NCI-H774 (cell line): ENCODE results near the gene PAPPA.

ENCODE experiments used
- DNase-seq: peaks from one replicate; lab custom pipeline; 2025; lab: John Stamatoyannopoulos, UW

Gene PAPPA

DNA sequence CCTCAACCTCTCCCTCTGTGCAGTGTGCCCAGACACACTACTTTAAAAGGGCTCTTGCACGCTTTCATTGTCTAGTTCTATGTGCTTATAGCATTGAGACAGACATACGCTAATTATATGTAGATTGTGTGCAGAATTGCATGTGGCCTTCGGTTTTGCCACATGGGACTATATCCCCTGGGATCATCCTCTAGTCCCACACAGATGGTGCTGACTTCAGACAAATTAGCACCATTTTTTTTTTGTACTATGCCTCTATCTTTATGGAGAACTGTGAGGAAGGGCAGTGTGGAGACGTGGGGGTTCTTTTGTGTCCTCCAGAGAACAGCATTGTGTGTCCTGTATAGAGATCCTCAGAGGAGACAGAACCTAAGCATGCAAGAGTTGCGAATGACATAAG, 29.3 kb downstream of the PAPPA start:
- no peak for DNase-seq

DNA sequence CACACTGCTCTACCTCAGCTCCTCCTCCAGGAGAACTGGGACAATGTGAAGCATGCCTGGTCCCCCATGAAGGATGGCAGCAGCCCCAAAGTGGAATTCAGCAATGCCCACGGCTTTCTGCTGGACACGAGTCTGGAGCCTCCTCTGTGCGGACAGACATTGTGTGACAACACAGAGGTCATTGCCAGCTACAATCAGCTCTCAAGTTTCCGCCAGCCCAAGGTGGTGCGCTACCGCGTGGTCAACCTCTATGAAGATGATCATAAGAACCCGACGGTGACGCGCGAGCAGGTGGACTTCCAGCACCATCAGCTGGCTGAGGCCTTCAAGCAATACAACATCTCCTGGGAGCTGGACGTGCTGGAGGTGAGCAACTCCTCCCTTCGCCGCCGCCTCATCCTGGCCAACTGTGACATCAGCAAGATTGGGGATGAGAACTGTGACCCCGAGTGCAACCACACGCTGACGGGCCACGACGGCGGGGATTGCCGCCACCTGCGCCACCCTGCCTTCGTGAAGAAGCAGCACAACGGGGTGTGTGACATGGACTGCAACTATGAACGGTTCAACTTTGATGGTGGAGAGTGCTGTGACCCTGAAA, 34.1 kb downstream of the PAPPA start:
- DNase-seq = no peak

- no peak for DNase-seq
Measured at GRCh38 chr9:116189683-116190082, 36.1 kb downstream of the PAPPA start.

DNA sequence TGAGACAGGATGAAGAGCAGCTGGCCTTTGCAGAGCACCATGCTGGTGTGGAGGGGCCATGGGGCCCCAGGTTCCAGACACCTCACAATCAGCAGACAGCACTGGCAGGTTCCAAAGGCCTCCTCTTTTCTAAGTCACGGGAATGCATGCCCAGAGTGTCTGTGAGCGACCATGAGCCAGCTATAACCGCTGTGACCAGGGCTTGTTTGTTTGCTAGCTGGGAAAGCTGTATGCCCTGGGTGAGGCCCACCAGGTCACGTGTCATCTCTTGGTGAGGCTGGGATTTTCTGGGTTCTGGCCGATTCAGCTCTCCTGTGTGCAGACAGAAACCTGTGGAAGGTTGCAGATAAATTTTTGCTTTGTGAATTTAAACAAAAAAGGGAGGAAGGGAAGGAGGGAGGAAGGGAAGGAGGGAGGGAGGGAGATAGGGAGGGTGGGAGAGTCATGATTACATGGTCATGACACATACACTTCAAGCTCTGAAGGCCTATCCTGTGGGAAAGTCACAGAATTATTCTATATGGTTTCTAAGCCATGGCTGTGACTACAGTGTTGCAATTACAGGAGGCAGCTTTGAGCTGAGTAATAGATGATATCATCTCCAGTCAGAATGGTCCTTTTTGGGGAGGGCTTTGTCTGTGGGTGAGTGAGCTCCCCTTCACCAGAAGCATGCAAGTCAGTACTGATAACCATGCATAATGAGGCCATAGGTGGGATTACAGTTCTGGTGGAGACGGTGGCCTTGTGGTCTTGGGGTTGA, 37.2 kb downstream of the PAPPA start:
- no peak for DNase-seq

DNA sequence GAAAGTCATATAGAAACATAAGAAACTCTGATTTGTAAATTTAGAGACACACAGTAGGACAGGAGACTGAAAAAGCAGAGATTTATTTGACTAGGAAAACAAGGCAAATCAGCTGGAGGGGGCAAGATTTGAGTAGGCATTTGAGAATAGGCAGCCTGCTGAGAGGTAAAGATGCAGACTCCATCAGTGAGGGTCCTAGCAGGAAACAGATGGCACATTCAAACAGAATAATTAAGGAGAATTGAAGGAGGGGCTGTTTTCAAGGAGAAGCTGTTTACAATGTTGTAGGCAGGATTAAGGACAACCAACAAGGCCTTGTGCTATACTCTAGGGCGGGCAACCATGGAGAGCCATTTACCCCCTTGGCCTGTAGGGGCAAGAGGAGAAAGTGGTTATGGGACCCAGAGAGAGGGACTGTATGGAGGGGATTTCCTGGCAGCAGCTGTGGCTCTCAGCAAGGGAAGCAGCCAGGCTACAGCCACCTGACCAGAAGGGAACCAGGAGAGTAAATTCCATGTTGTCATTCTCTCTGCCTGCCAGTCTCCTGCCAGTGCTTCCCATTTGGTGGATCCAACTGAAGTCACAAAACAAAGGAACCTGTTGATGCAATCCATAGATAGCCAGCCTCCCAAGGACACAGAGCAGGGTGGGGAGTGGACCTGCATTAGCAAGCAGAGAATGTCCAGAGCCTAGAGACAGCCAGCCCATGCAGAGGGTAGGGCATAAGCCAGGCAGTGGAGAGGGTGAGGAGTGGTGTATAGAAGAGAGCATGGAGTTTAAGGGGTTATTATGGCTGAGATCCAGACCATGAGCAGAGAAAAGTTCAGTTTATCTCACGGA, 38.2 kb downstream of the PAPPA start:
- no peak for DNase-seq

GRCh38 chr9:116193636-116194035, 40.0 kb downstream of the PAPPA start:
- DNase-seq = no peak

- no peak for DNase-seq
Measured at GRCh38 chr9:116196806-116197205, 43.2 kb downstream of the PAPPA start.

DNA sequence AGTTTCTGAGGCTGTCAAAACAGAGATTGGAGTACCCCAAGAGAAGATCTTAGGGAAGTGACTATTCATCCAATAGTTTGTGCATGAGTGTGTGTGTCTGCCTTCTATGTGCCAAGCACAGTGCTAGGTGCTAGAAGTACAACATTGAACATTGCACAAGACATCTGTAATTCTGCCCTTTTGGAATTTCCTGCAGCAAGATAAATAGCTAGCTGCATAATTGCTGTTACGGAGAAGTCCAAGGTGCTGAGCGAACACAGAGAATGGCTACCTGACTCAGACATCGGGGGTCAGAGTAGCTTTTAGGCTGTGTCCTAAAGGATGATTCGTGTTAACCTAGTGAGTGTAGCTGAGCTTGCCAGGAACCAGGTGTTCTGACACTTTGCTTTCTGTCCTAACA, 44.8 kb downstream of the PAPPA start:
- no peak for DNase-seq

DNA sequence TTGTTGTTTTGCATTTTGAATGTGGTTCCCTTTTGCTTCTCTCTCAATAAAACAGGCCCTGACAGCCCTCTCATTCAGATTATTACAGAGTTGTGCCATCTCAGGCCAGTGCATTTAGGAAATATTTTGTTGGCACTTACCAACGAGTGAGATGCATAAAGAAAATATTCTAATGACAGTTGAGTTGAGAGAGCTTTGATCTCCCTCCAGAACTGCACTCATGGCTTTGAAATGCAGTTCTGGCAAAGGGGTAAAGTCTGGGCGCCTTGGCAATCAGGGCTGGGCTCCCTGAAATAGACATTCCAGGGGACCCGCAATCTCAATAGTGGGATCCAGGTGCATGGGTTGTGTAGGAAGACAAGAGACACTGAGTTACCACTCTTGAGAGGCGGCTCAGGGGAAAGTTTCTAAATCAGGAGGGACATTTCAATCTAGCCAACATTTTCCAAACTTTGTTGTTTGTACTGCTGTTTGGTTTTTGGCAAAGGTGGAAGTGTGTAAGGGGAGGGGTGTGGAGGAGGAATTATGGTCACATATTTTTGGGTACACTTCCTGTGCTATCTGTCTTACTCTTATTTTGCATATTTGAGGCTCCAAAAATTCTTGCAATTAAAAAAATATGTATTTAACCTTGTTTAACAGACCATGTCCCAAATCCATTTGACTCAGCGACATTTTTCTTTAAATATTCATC, 48.8 kb downstream of the PAPPA start:
- no peak for DNase-seq

DNA sequence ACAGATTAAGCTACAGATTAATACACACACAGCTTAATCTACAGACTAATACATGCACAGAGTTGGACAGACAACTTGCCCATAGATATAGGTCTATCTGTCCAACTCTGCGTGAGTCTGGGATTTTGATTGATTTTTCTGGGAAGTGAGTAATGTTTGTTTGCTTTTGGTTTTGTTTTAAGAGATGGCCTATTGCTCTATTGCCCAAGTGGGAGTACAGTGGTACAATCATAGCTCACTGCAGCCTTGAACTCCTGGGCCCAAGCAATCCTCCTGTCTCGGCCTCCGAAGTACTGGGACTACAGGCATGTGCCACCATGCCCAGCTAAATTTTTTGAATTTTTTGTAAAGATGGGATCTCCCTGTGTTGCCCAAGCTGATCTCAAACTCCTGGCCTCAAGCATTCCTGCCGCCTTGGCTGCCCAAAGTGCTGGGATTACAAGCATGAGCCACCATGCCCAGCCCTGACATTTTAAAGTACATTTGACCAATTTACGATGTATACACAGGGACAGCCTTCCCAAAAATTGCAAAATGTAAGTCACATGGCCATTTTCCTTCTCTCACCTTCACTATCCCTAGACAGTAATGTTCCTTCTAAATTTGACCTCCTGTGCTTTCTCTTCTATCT, 50.8 kb downstream of the PAPPA start:
- no peak for DNase-seq

- no peak for DNase-seq
Measured at GRCh38 chr9:116207371-116208111, 54.0 kb downstream of the PAPPA start.

DNA sequence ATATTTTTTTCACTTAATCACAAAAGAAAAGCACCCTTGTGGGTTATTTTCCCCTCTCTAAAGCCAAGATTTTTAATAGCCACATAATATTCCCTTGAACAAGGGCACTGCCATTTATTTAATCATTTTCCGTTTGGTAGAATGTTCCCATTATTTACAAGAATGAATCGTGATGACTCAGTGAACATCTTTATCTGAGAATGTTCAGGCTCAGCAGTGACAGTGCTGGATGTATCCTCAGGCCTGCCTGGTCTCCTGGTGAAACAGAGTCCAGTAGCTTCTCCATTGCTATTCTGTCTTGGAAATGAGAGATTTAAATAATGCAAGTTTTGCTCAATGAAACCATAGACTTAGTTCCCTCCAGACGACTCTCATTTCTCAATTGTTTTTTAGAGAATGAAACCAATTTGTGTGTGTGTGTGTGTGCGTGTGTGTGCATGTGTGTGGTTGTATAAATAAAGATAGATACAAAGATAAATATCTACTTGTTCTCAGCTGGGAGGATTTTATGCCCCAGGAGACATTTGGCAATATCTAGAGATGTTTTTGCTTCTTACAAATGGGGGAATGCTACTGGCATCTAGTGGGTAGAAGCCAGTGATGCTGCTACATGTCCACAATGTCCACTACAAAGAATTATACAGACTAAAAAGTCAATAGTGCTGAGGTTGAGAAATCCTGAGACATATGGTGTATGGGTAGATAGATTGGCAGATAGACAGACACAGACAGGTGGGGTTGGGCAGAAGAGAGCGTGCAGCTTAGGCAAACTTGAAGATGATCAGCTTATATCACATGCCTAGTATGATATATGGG, 55.0 kb downstream of the PAPPA start:
- DNase-seq = no peak

DNA sequence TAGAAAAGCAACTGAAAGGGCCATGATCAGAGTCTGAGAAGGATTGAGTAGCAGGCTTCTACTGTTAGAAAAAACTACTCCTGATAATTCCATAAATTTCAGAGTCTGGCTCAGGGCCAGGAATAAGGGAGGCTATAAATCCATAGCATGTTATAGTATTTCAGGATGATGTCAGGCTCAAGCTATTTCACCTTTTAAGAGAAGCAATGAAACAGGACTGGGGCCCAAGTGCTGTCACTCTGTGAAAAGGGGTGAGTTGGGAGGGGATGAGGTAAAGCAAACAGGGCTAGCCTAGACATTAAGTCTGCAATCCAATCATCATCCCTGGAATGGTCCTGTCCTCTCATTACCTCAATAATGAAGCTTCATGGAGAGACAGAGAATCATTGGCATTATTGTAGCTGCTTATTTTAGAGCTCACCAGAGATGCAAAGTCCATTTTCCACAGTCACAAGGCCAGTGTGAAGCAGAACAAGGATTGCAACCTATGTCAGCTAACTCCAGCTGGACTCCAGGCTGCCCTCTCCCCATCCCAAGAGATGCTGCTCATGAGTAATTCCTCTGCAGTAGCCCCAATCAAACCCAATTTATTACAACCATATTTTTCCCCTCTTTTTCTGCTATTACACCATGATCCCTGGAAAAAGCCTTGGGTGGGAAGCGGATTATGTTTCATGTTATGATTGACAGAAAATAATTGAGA, 56.0 kb downstream of the PAPPA start:
- no peak for DNase-seq

DNA sequence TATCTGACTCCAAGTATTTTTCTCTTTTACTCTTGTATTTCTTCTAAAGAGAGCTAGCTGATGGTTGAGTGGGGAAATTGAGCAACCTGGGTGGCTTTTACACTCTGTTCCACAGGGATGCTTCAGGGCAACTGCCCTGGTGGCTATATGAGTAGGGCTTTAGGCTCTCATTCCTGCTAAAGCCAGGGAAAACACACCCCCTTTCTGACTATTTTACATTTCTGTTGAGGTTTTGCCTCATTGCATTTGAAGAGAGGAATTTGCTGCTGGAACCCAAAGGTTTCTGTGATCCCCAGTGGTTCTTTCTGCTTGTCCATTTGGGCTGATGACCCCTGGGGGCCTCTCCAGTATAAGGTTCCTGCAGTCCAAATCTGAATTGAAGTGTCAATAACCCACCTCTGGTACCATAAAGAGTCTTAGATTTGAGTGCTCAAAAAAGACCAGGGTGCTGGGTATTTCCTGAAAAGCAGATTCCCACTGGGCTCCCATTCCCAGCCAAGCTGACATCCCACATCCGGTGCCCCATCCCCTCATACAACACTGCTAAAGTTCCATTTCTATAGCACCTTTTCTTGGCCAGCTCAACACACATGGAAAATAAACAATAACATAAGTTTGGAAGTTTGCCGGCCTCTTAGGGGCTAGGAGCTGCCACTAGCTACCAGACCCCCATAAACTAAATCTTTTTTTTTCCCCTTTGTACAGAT, 59.5 kb downstream of the PAPPA start:
- DNase-seq = no peak

DNA sequence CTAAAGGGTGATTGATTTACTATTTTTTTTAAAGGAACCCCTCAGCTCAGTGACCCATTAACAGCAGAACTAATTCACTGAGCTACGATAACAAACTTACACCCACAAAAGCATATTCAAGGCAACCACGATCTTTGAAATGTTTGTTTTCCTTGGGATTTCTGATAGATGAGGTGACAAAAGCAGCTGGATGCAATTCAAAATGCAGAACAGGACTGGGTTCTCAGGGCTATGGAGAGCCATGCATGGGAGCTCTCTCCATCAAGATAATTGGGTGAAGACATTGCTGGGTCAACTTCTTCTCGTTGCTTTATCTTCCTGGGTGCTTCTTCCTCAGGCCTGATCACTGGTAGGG, 60.1 kb downstream of the PAPPA start:
- no peak for DNase-seq

- no peak for DNase-seq
Measured at GRCh38 chr9:116218399-116218798, 64.8 kb downstream of the PAPPA start.

DNA sequence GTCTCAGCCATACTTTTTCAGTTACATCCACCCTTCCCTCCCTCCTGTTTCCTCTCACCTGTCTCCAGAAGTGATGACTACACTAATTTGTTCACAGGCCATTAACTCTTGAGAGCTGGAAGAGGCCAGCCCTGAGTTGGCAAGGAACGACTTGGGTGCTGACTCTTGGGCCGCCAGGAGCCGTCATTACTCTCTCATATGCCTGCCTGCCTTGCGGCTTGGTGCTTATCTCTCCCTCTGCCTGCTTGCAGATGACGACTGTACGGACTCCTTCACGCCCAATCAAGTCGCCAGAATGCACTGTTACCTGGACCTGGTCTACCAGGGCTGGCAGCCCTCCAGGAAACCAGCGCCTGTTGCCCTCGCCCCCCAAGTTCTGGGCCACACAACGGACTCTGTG, 66.1 kb downstream of the PAPPA start:
- no peak for DNase-seq

- no peak for DNase-seq
Measured at GRCh38 chr9:116223926-116224325, 70.3 kb downstream of the PAPPA start.

DNA sequence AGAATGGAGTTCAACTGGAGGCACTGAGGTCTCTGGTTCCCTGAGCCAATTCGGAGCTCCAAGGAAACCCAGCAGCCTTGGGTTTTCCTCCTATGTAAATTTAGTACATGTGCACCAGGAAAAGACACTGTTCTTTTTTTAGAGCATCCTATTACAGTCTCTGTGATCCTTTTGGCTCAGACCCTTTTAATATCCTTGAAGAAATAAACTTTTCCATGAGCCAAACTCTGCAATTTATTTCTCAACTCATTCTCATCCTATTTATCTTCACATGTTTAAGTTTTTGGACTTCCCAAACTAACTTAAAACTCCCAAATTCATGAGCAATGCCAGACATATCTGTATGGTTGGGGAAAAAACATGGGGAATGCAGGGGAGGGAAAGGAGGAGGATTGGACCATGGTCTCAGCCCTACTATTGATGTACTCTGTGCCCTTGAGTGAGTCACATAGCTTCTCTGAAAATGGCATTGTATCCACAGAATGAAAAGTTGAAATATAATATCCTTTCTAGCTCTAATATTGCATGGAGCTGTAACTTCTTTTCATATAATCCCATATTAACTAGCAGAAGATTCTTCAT, 76.6 kb downstream of the PAPPA start:
- DNase-seq = no peak
